ENCODE results near the gene INTS1.

- TF ChIP-seq POLR2A (IDR thresholded peaks at IDR 0.05) = no peak
- TF ChIP-seq CTCF (IDR thresholded peaks at IDR 0.05) = no peak
- TF ChIP-seq EP300 (IDR thresholded peaks at IDR 0.05) = no peak
These were observed 30.9 kb upstream of the INTS1 start for GRCh38 chr7:1535100-1535458.
